Lower lobe of right lung (tissue), 2 donors: ENCODE data around the gene SLC6A19. TPM values are rescaled to one million over a fixed set of nuclear protein-coding genes. Genes with fewer than 3 reads are reported as not detected.

Source experiments
- ATAC-seq, 2 donors: fragments of 200-7000 bp; cut with Tn5 transposase; one replicate each; pipeline ENCODE4 v1.9.1; 2020 to 2022; ENCODE audit warnings: mild to moderate bottlenecking in 2 of 2, moderate library complexity in 2 of 2
- DNase-seq: peaks from one replicate; pipeline ENCODE4 v3.0.0-alpha.2; 2020
- H3K27ac ChIP-seq: fragments of 200-600 bp; one replicate; pipeline ENCODE4 v1.8.0; 2022
- H3K27me3 ChIP-seq: fragments of 200-600 bp; one replicate; pipeline ENCODE4 v1.8.0; 2022; ENCODE audit warnings: low read depth
- H3K36me3 ChIP-seq: fragments of 200-600 bp; one replicate; pipeline ENCODE4 v1.8.0; 2022; ENCODE audit warnings: mild to moderate bottlenecking
- H3K4me1 ChIP-seq: fragments of 200-600 bp; one replicate; pipeline ENCODE4 v1.8.0; 2022
- H3K4me3 ChIP-seq: fragments of 200-600 bp; one replicate; pipeline ENCODE4 v1.8.0; 2022; ENCODE audit warnings: mild to moderate bottlenecking
- H3K9me3 ChIP-seq: fragments of 200-600 bp; one replicate; pipeline ENCODE4 v1.8.0; 2022
- CTCF ChIP-seq: fragments of 200-600 bp; IDR thresholded peaks from one replicate; pipeline ENCODE4 v1.8.0; 2022; ENCODE audit warnings: antibody characterized with exemption, mild to moderate bottlenecking
- intact Hi-C: fragments of 100-400 bp; cut with DNase I; formaldehyde crosslinking; loops from one replicate; pipeline ENCODE4 v1.11.0; 2022
- total RNA-seq: library from RNA; stranded (reverse); fragmentation: NEBNext Ultra II Directional; extraction: Animal tissue kit (Norgen Biotek cat#: 25700); gene quantifications from one replicate; pipeline ENCODE4 v1.2.1, GENCODE V29; 2021
- donor health status: DM: no; HTN: yes; CAD: no; lungs with severe emphysema.

The SLC6A19 gene
- total RNA-seq, 1 donor from 2014 or later: not detected

- no peak for DNase-seq
- intact Hi-C loops: no loop called here
These were observed 38.3 kb downstream of the SLC6A19 start for GRCh38 chr5:1239505-1240251.

GRCh38 chr5:1240496-1241260 lies 39.3 kb downstream of the SLC6A19 start:
- Histone ChIP-seq H3K27me3 (peaks cover 23% of the 10 kb centered on the region), H3K9me3 (peaks cover 3% of the 10 kb centered on the region), H3K36me3 (no peaks in the 10 kb centered on the region), H3K27ac (no peak overlapping the region), H3K4me3 (no peak overlapping the region), H3K4me1 (no peaks in the 10 kb centered on the region)
- intact Hi-C loops: no loop called here
- no peak for TF ChIP-seq CTCF
- ATAC-seq (no peak), DNase-seq (no peak)

More at GRCh38 chr5:1239505-1240251, 38.3 kb downstream of the SLC6A19 start:
- H3K9me3 ChIP-seq: peaks cover 3% of the 10 kb centered on the region
- no peak for TF ChIP-seq CTCF
- no peaks in the 10 kb centered on the region for H3K36me3 ChIP-seq
- ATAC-seq: no peak
- no peak overlapping the region for H3K4me3 ChIP-seq
- H3K27me3 ChIP-seq: peaks cover 14% of the 10 kb centered on the region
- no peaks in the 10 kb centered on the region for H3K4me1 ChIP-seq
- H3K27ac ChIP-seq: no peak overlapping the region

GRCh38 chr5:1241509-1242080 lies 40.2 kb downstream of the SLC6A19 start:
- H3K27ac ChIP-seq: no peak overlapping the region
- peaks cover 32% of the 10 kb centered on the region for H3K27me3 ChIP-seq
- H3K9me3 ChIP-seq: peaks cover under 1% of the 10 kb centered on the region
- ATAC-seq (no peak), DNase-seq (no peak)
- no peak for TF ChIP-seq CTCF
- no peaks in the 10 kb centered on the region for H3K4me1 ChIP-seq
- intact Hi-C loops: no loop called here
- no peaks in the 10 kb centered on the region for H3K36me3 ChIP-seq
- H3K4me3 ChIP-seq: no peak overlapping the region

- Histone ChIP-seq H3K27ac (no peak overlapping the region), H3K4me1 (no peaks in the 10 kb centered on the region), H3K4me3 (no peak overlapping the region), H3K27me3 (peaks cover 43% of the 10 kb centered on the region), H3K9me3 (no peaks in the 10 kb centered on the region), H3K36me3 (no peaks in the 10 kb centered on the region)
- no peak for ATAC-seq
- no peak for TF ChIP-seq CTCF
- intact Hi-C loops: no loop called here
- DNase-seq: no peak
These were observed 41.5 kb downstream of the SLC6A19 start for GRCh38 chr5:1242733-1243486.

GRCh38 chr5:1243487-1244130 lies 42.2 kb downstream of the SLC6A19 start:
- no peak for TF ChIP-seq CTCF
- no peaks in the 10 kb centered on the region for H3K4me1 ChIP-seq
- H3K27me3 ChIP-seq: peaks cover 50% of the 10 kb centered on the region
- ATAC-seq: no peak
- no peaks in the 10 kb centered on the region for H3K36me3 ChIP-seq
- DNase-seq: no peak
- H3K4me3 ChIP-seq: no peak overlapping the region
- H3K27ac ChIP-seq: no peak overlapping the region
- intact Hi-C loops: no loop called here
- no peaks in the 10 kb centered on the region for H3K9me3 ChIP-seq
